ENCODE measurements around the gene DIPK1B. TPM values are rescaled to one million over a fixed set of nuclear protein-coding genes. Genes with fewer than 3 reads are reported as not detected.

Gene DIPK1B
- polyA plus RNA-seq, 1 experiment: 2.8 TPM

DNA sequence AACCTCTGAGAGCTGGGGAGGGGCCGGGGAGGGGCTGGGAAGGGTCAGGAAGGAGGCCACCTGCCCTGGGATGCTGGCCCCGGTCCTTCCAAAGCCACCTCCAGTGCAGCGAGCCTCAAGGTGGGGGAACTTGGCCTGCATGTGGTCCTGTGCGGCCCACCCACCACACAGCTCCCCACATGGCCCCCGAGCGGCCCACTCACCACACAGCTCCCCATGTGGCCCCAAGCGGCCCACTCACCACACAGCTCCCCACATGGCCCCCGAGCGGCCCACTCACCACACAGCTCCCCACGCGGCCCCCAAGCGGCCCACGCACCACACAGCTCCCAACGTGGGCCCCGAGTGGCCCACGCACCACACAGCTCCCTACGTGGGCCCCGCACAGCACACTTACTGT lies 32.4 kb downstream of the DIPK1B start:
- CTCF ChIA-PET: no interaction called here
- Histone ChIP-seq H3K27ac (ENCODE audit: low read depth, low read length) (no peak overlapping the region), H3K9me3 (ENCODE audit: control insufficient read depth, insufficient read depth, low read length) (no peaks in the 10 kb centered on the region; the same call in 1 of the 2 replicates), H3K4me3 (ENCODE audit: low read depth, low read length) (no peak overlapping the region), H3K27me3 (ENCODE audit: control insufficient read depth, insufficient read depth, low read length) (peaks cover 49% of the 10 kb centered on the region)
- POLR2A ChIA-PET: no interaction called here
- DNase-seq (ENCODE audit: low read depth, low spot score): no peak
- TF ChIP-seq, protein P1, sequence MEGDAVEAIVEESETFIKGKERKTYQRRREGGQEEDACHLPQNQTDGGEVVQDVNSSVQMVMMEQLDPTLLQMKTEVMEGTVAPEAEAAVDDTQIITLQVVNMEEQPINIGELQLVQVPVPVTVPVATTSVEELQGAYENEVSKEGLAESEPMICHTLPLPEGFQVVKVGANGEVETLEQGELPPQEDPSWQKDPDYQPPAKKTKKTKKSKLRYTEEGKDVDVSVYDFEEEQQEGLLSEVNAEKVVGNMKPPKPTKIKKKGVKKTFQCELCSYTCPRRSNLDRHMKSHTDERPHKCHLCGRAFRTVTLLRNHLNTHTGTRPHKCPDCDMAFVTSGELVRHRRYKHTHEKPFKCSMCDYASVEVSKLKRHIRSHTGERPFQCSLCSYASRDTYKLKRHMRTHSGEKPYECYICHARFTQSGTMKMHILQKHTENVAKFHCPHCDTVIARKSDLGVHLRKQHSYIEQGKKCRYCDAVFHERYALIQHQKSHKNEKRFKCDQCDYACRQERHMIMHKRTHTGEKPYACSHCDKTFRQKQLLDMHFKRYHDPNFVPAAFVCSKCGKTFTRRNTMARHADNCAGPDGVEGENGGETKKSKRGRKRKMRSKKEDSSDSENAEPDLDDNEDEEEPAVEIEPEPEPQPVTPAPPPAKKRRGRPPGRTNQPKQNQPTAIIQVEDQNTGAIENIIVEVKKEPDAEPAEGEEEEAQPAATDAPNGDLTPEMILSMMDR (IDR thresholded peaks at IDR 0.05; ENCODE audit: low read depth, low read length): no peak

DNA sequence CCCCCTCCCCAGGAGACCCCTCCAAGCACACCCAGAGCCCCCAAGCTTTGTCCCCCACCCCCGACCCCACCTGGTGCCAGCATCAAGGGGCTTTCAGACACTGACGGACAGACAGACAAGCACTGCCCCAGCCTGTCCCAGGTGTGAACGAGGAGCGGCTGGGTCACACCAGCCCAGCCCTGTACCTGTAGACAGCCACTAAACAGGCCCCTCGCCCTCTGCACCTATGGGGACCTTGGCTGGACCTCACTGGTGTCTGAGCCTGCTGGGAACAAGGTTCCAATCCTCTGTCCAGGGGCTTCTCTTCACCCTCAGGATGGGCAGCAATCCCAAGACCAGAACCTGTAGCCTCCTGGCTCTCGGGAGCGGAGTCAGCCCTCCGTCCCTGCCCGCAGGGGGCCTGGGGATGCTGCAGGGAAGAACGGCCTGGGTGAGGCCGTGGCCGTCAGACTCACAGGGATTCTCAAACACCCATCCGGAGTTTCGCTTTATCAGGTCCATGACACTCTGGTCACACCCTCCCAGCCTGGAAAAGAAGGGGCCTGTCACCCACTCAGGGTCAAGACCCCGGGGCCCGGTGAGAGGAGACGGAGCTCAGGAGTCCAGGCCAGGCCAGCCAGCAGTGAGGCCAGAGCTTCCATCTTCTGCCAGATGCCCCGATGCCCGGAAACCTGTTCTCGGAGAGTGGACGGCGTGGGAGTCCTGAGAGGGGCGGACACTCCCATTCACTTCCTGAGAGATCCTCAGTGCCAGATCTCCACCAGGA lies 33.2 kb downstream of the DIPK1B start:
- Histone ChIP-seq H3K27ac (ENCODE audit: low read depth, low read length) (no peak overlapping the region), H3K4me3 (ENCODE audit: low read depth, low read length) (no peak overlapping the region), H3K27me3 (ENCODE audit: control insufficient read depth, insufficient read depth, low read length) (peaks cover 43% of the 10 kb centered on the region), H3K9me3 (ENCODE audit: control insufficient read depth, insufficient read depth, low read length) (no peaks in the 10 kb centered on the region; the same call in 1 of the 2 replicates)
- TF ChIP-seq, protein P1 (IDR thresholded peaks at IDR 0.05; ENCODE audit: low read depth, low read length): no peak
- ChIA-PET CTCF (no interaction called here), POLR2A (no interaction called here)
- DNase-seq (ENCODE audit: low read depth, low spot score): no peak

- Histone ChIP-seq H3K27me3 (ENCODE audit: control insufficient read depth, insufficient read depth, low read length) (peaks cover 39% of the 10 kb centered on the region), H3K9me3 (ENCODE audit: control insufficient read depth, insufficient read depth, low read length) (no peaks in the 10 kb centered on the region; the same call in 1 of the 2 replicates), H3K4me3 (ENCODE audit: low read depth, low read length) (no peak overlapping the region), H3K27ac (ENCODE audit: low read depth, low read length) (no peak overlapping the region)
- ChIA-PET POLR2A (no interaction called here), CTCF (interaction anchor here (0.6 kb wide), 1 partner anchor 16 kb away, joined by 8 read pairs; no protein-coding TSS in a partner anchor)
- TF ChIP-seq, protein P1 (IDR thresholded peaks at IDR 0.05; ENCODE audit: low read depth, low read length): no peak
- no peak for DNase-seq (ENCODE audit: low read depth, low spot score)
Observed at GRCh38 chr9:136746155-136746490, 33.8 kb downstream of the DIPK1B start.

DNA sequence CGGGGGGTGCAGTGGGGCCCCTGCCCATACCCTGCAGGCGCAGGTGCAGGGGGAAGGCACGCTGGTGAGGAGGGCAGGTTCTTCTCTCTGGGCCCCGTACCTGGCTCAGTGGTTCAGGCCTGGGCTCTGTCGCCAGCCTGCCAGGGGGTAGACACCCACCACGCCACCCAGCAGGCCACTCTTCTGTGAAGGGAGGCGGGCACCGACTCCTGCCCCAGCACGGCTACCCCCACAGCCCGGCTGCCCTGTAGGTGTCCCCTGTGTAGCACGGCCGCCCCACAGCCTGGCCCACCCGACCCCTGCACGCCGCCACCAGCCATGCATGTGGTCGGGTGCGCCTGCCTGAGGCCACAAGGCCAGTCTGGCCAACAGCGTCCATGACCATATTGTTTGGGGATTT lies 34.2 kb downstream of the DIPK1B start:
- peaks cover 38% of the 10 kb centered on the region for H3K27me3 ChIP-seq (ENCODE audit: control insufficient read depth, insufficient read depth, low read length)
- TF ChIP-seq, protein P1 (IDR thresholded peaks at IDR 0.05; ENCODE audit: low read depth, low read length): no peak
- peaks cover under 1% of the 10 kb centered on the region for H3K9me3 ChIP-seq (ENCODE audit: control insufficient read depth, insufficient read depth, low read length)
- DNase-seq (ENCODE audit: low read depth, low spot score): no peak
- H3K4me3 ChIP-seq (ENCODE audit: low read depth, low read length): no peak overlapping the region
- H3K27ac ChIP-seq (ENCODE audit: low read depth, low read length): no peak overlapping the region
- CTCF ChIA-PET: interaction anchor here (0.6 kb wide), 1 partner anchor 16 kb away, joined by 8 read pairs; no protein-coding TSS in a partner anchor
- POLR2A ChIA-PET: no interaction called here

- ChIA-PET POLR2A (no interaction called here), CTCF (no interaction called here)
- no peak for DNase-seq (ENCODE audit: low read depth, low spot score)
- peaks cover 7% of the 10 kb centered on the region for H3K9me3 ChIP-seq (ENCODE audit: control insufficient read depth, insufficient read depth, low read length)
- H3K27ac ChIP-seq (ENCODE audit: low read depth, low read length): no peak overlapping the region
- peaks cover 38% of the 10 kb centered on the region for H3K27me3 ChIP-seq (ENCODE audit: control insufficient read depth, insufficient read depth, low read length)
- H3K4me3 ChIP-seq (ENCODE audit: low read depth, low read length): no peak overlapping the region
- TF ChIP-seq, protein P1 (IDR thresholded peaks at IDR 0.05; ENCODE audit: low read depth, low read length): no peak
Observed at GRCh38 chr9:136747161-136748060, 35.0 kb downstream of the DIPK1B start.

Measured in AG04450 (cell line).